Spleen (tissue), 7 donors: ENCODE results near the gene NYAP1.

Source experiments
- CTCF ChIP-seq, 11 experiments: fragments of 200-600 bp in 7 of 11; fragments of 450-650 bp in 4 of 11; sonication (generic) in 4 of 11; IDR thresholded peaks in 8 of 11; conservative IDR thresholded peaks in 3 of 11; 1 replicate in 7 of 11; 2 replicates in 4 of 11; pipeline versions ENCODE4 v1.4.0 to v1.8.0; 2016 to 2021; ENCODE audit warnings: antibody characterized with exemption in 11 of 11, inconsistent platforms in 4 of 11, mild to moderate bottlenecking in 1 of 11
- POLR2A ChIP-seq, 3 donors: fragments of 450-650 bp; IDR thresholded peaks; one replicate each; pipeline ENCODE4 v1.5.1; 2017; ENCODE audit warnings: antibody characterized with exemption in 3 of 3, mild to moderate bottlenecking in 1 of 3
- POLR2AphosphoS5 ChIP-seq, 3 donors: sonication (generic); formaldehyde crosslinking; IDR thresholded peaks; one replicate each; pipeline ENCODE4 v1.5.1; 2017; ENCODE audit warnings: antibody characterized with exemption in 3 of 3
- donor health status: DM: no; HTN: no; CAD: no; lungs with moderate emphysema.
- donor health status: DM: no; HTN: no; CAD: no.
- donor health status: DM: no; HTN: no; CAD: no.

- TF ChIP-seq CTCF (IDR thresholded peaks at IDR 0.05 in 8 of 11, conservative IDR thresholded peaks at IDR 0.05 in 3 of 11) = no peak
- no peak for TF ChIP-seq POLR2A (IDR thresholded peaks at IDR 0.05)
- TF ChIP-seq POLR2AphosphoS5 (IDR thresholded peaks at IDR 0.05) = no peak
These were observed 31.4 kb downstream of the NYAP1 start for GRCh38 chr7:100515072-100515532.
